Aorta (tissue), 5 donors: ENCODE data around the gene CSAD. TPM values are rescaled to one million over a fixed set of nuclear protein-coding genes. Genes with fewer than 3 reads are reported as not detected.
A peak's percentile ranks its signal among the peaks of the same experiment; 100 is the strongest.

Experiments used
- ATAC-seq: fragments of 200-7000 bp; cut with Tn5 transposase; one replicate; pipeline ENCODE4 v1.9.1; 2022; ENCODE audit warnings: moderate library complexity; ENCODE audit not compliant: low FRiP score
- DNase-seq, 2 donors: peaks; one replicate each; pipeline ENCODE4 v3.0.0-alpha.2; 2020
- H3K27ac ChIP-seq, 2 donors: one replicate each; pipeline ENCODE4 v1.5.1; 2013; ENCODE audit warnings: low read length in 2 of 2, mild to moderate bottlenecking in 2 of 2, moderate library complexity in 2 of 2, control low read depth in 1 of 2, inconsistent platforms in 1 of 2, low read depth in 1 of 2
- H3K27me3 ChIP-seq, 2 donors: one replicate each; pipeline ENCODE4 v1.6.1; 2013; ENCODE audit warnings: control low read depth in 1 of 2, low read length in 1 of 2, mild to moderate bottlenecking in 1 of 2, moderate library complexity in 1 of 2; ENCODE audit not compliant: insufficient read depth in 2 of 2, control insufficient read depth in 1 of 2
- H3K36me3 ChIP-seq, 2 donors: one replicate each; pipeline ENCODE4 v1.6.1; 2013; ENCODE audit warnings: control low read depth in 1 of 2, low read length in 1 of 2, mild to moderate bottlenecking in 1 of 2; ENCODE audit not compliant: insufficient read depth in 2 of 2, control insufficient read depth in 1 of 2
- H3K4me1 ChIP-seq, 2 donors: one replicate each; pipeline ENCODE4 v1.6.1; 2013; ENCODE audit warnings: low read length in 2 of 2, control low read depth in 1 of 2, mild to moderate bottlenecking in 1 of 2, moderate library complexity in 1 of 2; ENCODE audit not compliant: insufficient read depth in 2 of 2, control insufficient read depth in 1 of 2
- H3K4me3 ChIP-seq, 2 donors: one replicate each; pipeline ENCODE4 v1.5.1; 2013; ENCODE audit warnings: low read length in 2 of 2, control low read depth in 1 of 2, mild to moderate bottlenecking in 1 of 2
- H3K9me3 ChIP-seq: one replicate; pipeline ENCODE4 v1.6.1; 2013; ENCODE audit warnings: mild to moderate bottlenecking, low read length; ENCODE audit not compliant: control insufficient read depth
- WGBS, 2 donors: extraction: QIAGEN DNeasy Blood & Tissue Kit; methylation state at CpG; one replicate each; pipeline ENCODE4 v1.1.7; 2013; 5-methylcytosine and 5-hydroxymethylcytosine counted together
- intact Hi-C, 2 donors: fragments of 100-400 bp; cut with DNase I; formaldehyde crosslinking; loops; one replicate each; pipeline versions ENCODE4 v1.14.2 to v1.15.0; 2022
- polyA plus RNA-seq, 2 donors: library from polyadenylated mRNA; stranded (reverse); fragments of 200-250 nt; gene quantifications; one replicate each; pipeline ENCODE4 v1.2.3, GENCODE V29; 2013
- total RNA-seq, 2 donors: library from RNA; stranded (reverse); fragmentation: NEBNext Ultra II Directional; extraction: Animal tissue kit (Norgen Biotek cat#: 25700); gene quantifications; one replicate each; pipeline ENCODE4 v1.2.1, GENCODE V29; 2021
- donor health status: healthy with polysubstance abuse.
- donor health status: Bipolar disorder and iron deficiency.
- donor health status: DM: no; HTN: no; CAD: no.
- donor health status: DM: no; HTN: no; CAD: no.
- donor health status: DM: yes; HTN: yes; CAD: no.

Gene CSAD
- total and polyA plus RNA-seq, 4 donors = 5.0 to 118 (median 63.6) TPM

DNA sequence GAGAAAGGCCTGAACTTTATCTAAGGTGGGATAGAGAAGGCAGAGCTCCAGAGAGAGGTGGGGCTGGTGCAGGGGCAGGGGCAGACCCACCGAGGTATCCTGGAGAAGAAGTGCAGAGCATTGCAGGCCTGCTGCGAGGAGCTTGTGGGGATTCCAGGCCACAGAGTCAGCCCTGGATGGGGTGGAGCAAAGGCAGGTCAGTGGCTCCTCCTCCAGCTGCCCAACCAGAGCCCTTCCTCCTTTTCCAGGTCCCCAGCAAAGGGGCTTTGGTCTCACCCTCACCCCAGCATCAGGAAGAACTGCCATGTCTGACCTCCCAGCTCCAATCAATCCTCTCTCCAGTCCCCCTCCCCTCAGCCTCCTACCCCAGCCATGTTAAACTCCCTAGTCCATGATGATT is 20.1 kb downstream of the CSAD start:
- Histone ChIP-seq H3K36me3 (no peaks in the 10 kb centered on the region), H3K27me3 (no peaks in the 10 kb centered on the region), H3K27ac (no peak overlapping the region), H3K4me3 (no peak overlapping the region), H3K9me3 (no peaks in the 10 kb centered on the region), H3K4me1 (no peaks in the 10 kb centered on the region)
- DNase-seq (no peak), ATAC-seq (no peak)
- intact Hi-C loops = no loop called here
- 81 to 85% methylated on average over 2 of the region's 2 CpGs for WGBS, 2 donors

DNA sequence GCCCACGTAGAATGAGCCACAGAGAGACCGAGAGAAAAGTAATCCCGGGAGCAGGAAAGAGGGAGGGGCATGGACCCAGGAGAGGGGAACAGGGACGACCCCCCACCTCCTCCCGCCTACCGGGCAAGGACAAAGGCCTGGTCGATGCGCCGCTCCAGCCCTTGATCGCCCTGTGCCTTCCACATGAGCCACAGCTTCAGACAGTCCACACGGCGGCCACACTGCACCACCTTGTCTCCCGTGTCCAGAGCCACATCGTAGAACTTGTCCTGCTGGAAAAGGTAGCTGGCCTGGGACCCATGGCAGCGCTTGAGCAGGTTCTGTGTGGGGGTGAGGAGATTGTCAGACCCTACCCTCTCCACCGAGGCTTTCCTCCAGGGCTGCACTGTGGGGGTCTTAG is 20.7 kb downstream of the CSAD start:
- WGBS, 2 donors = 85 to 87% methylated on average over 16 of the region's 16 CpGs
- H3K36me3 ChIP-seq = no peaks in the 10 kb centered on the region
- DNase-seq (no peak), ATAC-seq (no peak)
- no peaks in the 10 kb centered on the region for H3K4me1 ChIP-seq
- H3K27ac ChIP-seq = no peak overlapping the region
- intact Hi-C loops = loop anchor here (2.0 to 10.0 kb wide), 5 partner anchors 32 to 95 kb away; no protein-coding TSS in a partner anchor
- no peak overlapping the region for H3K4me3 ChIP-seq
- no peaks in the 10 kb centered on the region for H3K27me3 ChIP-seq
- no peaks in the 10 kb centered on the region for H3K9me3 ChIP-seq

DNA sequence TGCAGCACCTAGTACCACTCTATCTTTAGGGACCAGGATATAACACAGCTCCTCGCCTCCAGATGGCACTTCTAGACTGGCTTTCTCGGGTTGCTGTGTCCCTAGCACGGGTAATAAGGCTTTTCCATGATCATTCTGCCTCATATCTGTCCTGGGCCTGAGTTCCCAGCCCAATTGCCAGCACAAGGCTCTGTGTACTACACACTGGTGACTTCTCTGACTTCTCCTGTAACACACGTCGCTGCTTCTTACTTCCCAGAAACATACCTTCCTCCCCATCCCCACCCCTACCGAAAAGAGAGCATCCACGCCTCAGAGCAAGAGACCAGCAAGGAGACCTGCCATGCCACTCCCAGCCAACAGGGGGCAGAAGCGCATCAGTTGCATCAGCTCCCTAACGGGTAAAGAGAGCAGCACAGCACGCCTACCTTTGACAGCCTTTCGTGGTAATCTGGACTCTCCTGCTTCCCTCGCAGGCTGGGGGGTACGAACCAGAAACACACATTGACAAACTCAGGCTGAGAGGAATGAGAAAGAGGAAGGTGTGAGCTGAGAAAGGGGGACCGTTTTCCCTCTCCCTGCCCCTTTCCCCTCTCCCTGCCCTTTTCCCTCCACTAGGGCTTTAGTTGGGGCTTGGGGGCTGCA is 21.4 kb downstream of the CSAD start:
- peak; percentile 90 for ATAC-seq
- no peaks in the 10 kb centered on the region for H3K36me3 ChIP-seq
- no peak overlapping the region for H3K4me3 ChIP-seq
- peak; percentile 91 to 96 for DNase-seq
- 11 to 16% methylated on average over 14 of the region's 14 CpGs for WGBS, 2 donors
- no peaks in the 10 kb centered on the region for H3K9me3 ChIP-seq
- H3K4me1 ChIP-seq = no peaks in the 10 kb centered on the region
- H3K27ac ChIP-seq = peak overlapping the region in 1 of 2 donors; percentile 76
- intact Hi-C loops = loop anchor here (2.0 to 10.0 kb wide), 5 partner anchors 33 to 95 kb away; no protein-coding TSS in a partner anchor
- H3K27me3 ChIP-seq = no peaks in the 10 kb centered on the region

DNA sequence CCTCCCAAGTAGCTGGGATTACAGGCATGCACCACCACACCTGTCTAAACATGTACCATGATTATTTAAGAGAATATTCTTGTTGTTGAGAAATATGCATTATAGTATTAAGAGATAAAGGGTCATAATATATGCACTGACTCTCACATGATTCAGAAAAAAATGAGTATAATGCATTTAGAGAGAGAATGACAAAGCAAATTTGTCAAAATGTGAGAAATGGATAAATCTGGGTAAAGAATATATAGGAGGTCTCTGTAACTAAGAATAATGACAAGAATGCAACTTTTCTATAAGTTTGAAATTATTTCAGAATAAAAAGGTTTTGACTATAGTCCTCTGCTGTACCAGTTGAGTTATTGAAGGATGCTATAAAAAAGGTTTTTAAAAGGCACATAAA is 28.3 kb downstream of the CSAD start:
- H3K27ac ChIP-seq = no peak overlapping the region
- intact Hi-C loops = loop anchor here (5.0 to 10.0 kb wide), 2 partner anchors 35 to 88 kb away; no protein-coding TSS in a partner anchor
- no peaks in the 10 kb centered on the region for H3K27me3 ChIP-seq
- no peak for DNase-seq
- H3K4me1 ChIP-seq = no peaks in the 10 kb centered on the region
- H3K9me3 ChIP-seq = no peaks in the 10 kb centered on the region
- no peaks in the 10 kb centered on the region for H3K36me3 ChIP-seq
- no peak for ATAC-seq
- H3K4me3 ChIP-seq = no peak overlapping the region

DNA sequence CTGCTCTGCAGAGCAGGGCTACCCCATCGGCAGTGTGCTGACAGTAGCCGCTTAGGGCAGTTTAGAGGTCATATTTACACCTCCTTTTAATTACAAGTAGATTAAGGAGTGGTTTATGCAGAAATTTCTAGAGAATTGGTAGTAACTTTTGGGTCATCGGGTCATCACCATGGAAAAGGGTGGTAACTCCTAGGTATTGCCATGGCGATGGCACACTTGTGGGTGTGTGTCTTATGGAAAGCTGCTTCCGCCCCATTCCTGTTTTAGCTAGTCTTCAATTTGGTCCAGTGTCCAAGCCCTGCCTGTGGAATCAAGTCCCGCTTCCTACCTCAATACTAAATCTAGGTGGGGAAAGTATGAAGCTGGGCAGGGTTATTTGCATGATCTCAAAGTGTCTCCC is 29.7 kb downstream of the CSAD start:
- Histone ChIP-seq H3K36me3 (no peaks in the 10 kb centered on the region), H3K27me3 (no peaks in the 10 kb centered on the region), H3K4me1 (no peaks in the 10 kb centered on the region), H3K9me3 (no peaks in the 10 kb centered on the region), H3K27ac (no peak overlapping the region), H3K4me3 (no peak overlapping the region)
- 93% methylated on average over 6 of the region's 6 CpGs for WGBS, 2 donors
- DNase-seq (no peak), ATAC-seq (no peak)
- intact Hi-C loops = loop anchor here (5.0 to 10.0 kb wide), 2 partner anchors 34 to 86 kb away; no protein-coding TSS in a partner anchor

DNA sequence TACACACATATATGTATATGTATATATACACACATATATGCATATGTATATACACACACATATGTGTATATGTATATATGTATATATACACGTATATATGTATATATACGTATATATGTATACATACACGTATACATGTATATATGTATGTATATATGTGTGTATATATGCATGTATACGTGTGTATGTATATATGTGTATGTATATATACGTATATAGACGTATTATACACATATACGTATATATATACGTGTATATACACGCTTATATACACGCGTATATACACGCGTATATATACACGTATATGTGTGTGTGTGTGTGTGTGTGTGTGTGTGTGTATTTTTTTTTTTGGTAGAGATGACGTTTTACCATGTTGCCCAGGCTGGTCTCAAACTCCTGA is 33.1 kb downstream of the CSAD start:
- 89 to 90% methylated on average over 15 of the region's 15 CpGs for WGBS, 2 donors
- DNase-seq (no peak), ATAC-seq (no peak)
- H3K36me3 ChIP-seq = no peaks in the 10 kb centered on the region
- intact Hi-C loops = no loop called here
- no peaks in the 10 kb centered on the region for H3K27me3 ChIP-seq
- no peak overlapping the region for H3K4me3 ChIP-seq
- H3K9me3 ChIP-seq = no peaks in the 10 kb centered on the region
- no peak overlapping the region for H3K27ac ChIP-seq
- H3K4me1 ChIP-seq = no peaks in the 10 kb centered on the region

DNA sequence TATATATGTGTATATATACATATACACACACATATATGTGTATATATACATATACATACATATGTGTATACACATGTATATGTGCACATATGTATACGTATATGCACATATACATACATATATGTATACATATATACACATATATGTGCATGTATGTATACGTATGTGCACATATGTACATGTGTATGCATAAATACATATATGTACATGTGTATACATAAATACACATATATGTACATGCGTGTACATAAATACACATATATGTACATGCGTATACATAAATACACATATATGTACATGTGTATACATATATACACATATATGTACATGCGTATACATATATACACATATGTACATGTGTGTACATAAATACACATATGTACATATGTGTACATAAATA is 33.5 kb downstream of the CSAD start:
- Histone ChIP-seq H3K27ac (no peak overlapping the region), H3K27me3 (no peaks in the 10 kb centered on the region), H3K36me3 (no peaks in the 10 kb centered on the region), H3K4me3 (no peak overlapping the region), H3K4me1 (no peaks in the 10 kb centered on the region), H3K9me3 (no peaks in the 10 kb centered on the region)
- intact Hi-C loops = no loop called here
- WGBS, 2 donors = 85 to 87% methylated on average over 5 of the region's 5 CpGs
- ATAC-seq (no peak), DNase-seq (no peak)

DNA sequence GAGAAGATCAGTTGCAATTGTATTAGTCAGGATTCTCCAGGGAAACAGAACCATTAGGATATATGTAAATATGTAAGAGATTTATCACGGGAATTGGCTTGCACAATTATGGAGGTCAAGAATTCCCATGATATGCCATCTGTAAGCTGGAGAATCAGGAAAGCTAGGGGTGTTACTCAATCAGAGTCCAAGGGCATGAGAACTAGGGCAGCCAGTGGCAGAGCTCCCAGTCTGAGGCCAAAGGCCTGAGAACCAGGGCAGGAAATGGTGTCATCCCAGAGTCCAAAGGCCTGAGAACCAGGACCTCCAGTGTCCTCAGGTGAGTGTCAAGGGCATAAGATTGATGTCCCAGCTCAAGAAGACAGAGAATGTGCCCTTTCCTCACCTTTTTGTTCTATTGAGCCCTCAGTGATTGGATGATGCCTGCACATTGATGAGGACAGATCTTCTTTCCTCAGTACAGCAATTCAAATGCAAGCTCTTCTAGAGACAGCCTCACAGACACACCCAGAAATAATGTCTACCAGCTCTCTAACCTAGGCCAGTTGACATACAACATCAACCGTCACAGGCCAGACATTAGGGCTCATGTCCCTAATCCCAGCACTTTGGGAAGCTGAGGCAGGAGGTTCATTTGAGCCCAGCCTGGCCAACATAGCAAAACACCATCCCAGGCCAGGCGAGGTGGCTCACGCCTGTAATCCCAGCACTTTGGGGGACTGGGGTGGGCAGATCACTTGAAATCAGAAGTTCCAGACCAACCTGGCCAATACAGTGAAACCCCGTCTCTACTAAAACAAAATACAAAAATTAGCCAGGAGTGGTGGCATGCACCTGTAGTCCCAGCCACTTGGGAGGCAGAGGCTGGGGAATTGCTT is 35.1 kb downstream of the CSAD start:
- H3K4me3 ChIP-seq = no peak overlapping the region
- WGBS, 2 donors = 88 to 91% methylated on average over 5 of the region's 5 CpGs
- H3K27me3 ChIP-seq = no peaks in the 10 kb centered on the region
- ATAC-seq = no peak
- H3K4me1 ChIP-seq = no peaks in the 10 kb centered on the region
- no peak overlapping the region for H3K27ac ChIP-seq
- H3K36me3 ChIP-seq = no peaks in the 10 kb centered on the region
- intact Hi-C loops = no loop called here
- H3K9me3 ChIP-seq = no peaks in the 10 kb centered on the region
- DNase-seq = no peak

DNA sequence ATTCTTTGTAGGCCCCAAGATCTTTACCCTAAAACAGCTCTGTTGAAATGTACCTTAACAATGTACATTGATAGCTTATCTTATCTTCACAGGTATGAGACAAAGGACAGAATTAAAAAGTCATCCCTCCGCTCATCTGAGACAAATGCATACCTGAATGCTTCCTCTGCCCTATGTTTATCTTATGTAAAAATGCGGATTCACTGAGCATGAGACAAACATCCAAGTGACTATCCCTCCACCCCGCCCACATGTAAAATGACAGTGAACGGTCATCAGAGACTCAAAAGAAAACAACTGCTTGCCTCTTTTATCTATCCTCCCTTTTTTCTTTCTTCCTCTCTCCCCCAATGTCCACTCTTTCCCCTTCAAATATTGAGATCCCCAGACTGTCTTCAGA is 37.4 kb downstream of the CSAD start:
- Histone ChIP-seq H3K36me3 (no peaks in the 10 kb centered on the region), H3K27ac (no peak overlapping the region), H3K4me1 (no peaks in the 10 kb centered on the region), H3K4me3 (no peak overlapping the region), H3K9me3 (peaks cover 2% of the 10 kb centered on the region), H3K27me3 (no peaks in the 10 kb centered on the region)
- no peak for DNase-seq
- intact Hi-C loops = no loop called here
- WGBS, 2 donors = 89 to 91% methylated on average over 4 of the region's 4 CpGs
- ATAC-seq = no peak
